HAP-1 (cell line): ENCODE results near the gene CNTNAP2.

Source experiments
- DNase-seq, 2 experiments: peaks; one replicate each; pipeline ENCODE4 v3.0.0-alpha.2; 2016 to 2020; ENCODE audit warnings: low spot score in 2 of 2
- H3K27me3 ChIP-seq: fragments of 250-450 bp; sonication (Bioruptor Pico); 2 replicates; pipeline ENCODE4 v1.5.1; 2020; ENCODE audit warnings: low read depth, mild to moderate bottlenecking, moderate library complexity
- H3K36me3 ChIP-seq: fragments of 250-450 bp; sonication (Bioruptor Pico); replicated peaks from 2 replicates; pipeline ENCODE4 v1.5.1; 2020; ENCODE audit warnings: mild to moderate bottlenecking
- H3K4me1 ChIP-seq: fragments of 250-450 bp; sonication (Bioruptor Pico); 2 replicates; pipeline ENCODE4 v1.5.1; 2020; ENCODE audit warnings: mild to moderate bottlenecking
- H3K4me3 ChIP-seq: fragments of 250-450 bp; sonication (Bioruptor Pico); 2 replicates; pipeline ENCODE4 v1.5.1; 2020; ENCODE audit warnings: mild to moderate bottlenecking, moderate library complexity
- H3K9me3 ChIP-seq: fragments of 250-450 bp; sonication (Bioruptor Pico); 2 replicates; pipeline ENCODE4 v1.5.1; 2020; ENCODE audit warnings: mild to moderate bottlenecking, moderate library complexity
- in situ Hi-C: fragments of 300-500 bp; cut with MboI; formaldehyde crosslinking; loops from 3 replicates; pipeline ENCODE4 v1.14.3; 2020; ENCODE audit warnings: low sequenced_read_pairs, inconsistent platforms, mixed read lengths

Gene CNTNAP2

GRCh38 chr7:147607157-147607800 is 1490.7 kb downstream of the CNTNAP2 start:
- DNase-seq = no peak
- Histone ChIP-seq H3K27me3 (no peaks in the 10 kb centered on the region), H3K4me3 (no peak overlapping the region), H3K4me1 (no peaks in the 10 kb centered on the region), H3K36me3 (no peaks in the 10 kb centered on the region), H3K9me3 (no peaks in the 10 kb centered on the region)
- in situ Hi-C loops = no loop called here

GRCh38 chr7:147611431-147611830 is 1494.8 kb downstream of the CNTNAP2 start:
- H3K4me1 ChIP-seq = no peaks in the 10 kb centered on the region
- no peaks in the 10 kb centered on the region for H3K9me3 ChIP-seq
- no peaks in the 10 kb centered on the region for H3K27me3 ChIP-seq
- no peak for DNase-seq
- H3K4me3 ChIP-seq = no peak overlapping the region
- no peaks in the 10 kb centered on the region for H3K36me3 ChIP-seq
- in situ Hi-C loops = no loop called here

- in situ Hi-C loops = no loop called here
- no peaks in the 10 kb centered on the region for H3K4me1 ChIP-seq
- no peak overlapping the region for H3K4me3 ChIP-seq
- DNase-seq = no peak
- H3K9me3 ChIP-seq = no peaks in the 10 kb centered on the region
- H3K36me3 ChIP-seq = no peaks in the 10 kb centered on the region
- H3K27me3 ChIP-seq = no peaks in the 10 kb centered on the region
These were observed 1518.7 kb downstream of the CNTNAP2 start for GRCh38 chr7:147635288-147635687.

GRCh38 chr7:147636553-147636952 is 1520.0 kb downstream of the CNTNAP2 start:
- no peaks in the 10 kb centered on the region for H3K36me3 ChIP-seq
- in situ Hi-C loops = no loop called here
- H3K27me3 ChIP-seq = no peaks in the 10 kb centered on the region
- H3K4me1 ChIP-seq = no peaks in the 10 kb centered on the region
- H3K9me3 ChIP-seq = no peaks in the 10 kb centered on the region
- no peak overlapping the region for H3K4me3 ChIP-seq
- no peak for DNase-seq

GRCh38 chr7:147638566-147638965 is 1522.0 kb downstream of the CNTNAP2 start:
- H3K36me3 ChIP-seq = no peaks in the 10 kb centered on the region
- H3K4me3 ChIP-seq = no peak overlapping the region
- in situ Hi-C loops = no loop called here
- H3K4me1 ChIP-seq = no peaks in the 10 kb centered on the region
- no peaks in the 10 kb centered on the region for H3K27me3 ChIP-seq
- H3K9me3 ChIP-seq = no peaks in the 10 kb centered on the region
- DNase-seq = no peak

- H3K27me3 ChIP-seq = no peaks in the 10 kb centered on the region
- H3K4me3 ChIP-seq = no peak overlapping the region
- no peaks in the 10 kb centered on the region for H3K36me3 ChIP-seq
- H3K4me1 ChIP-seq = no peaks in the 10 kb centered on the region
- no peak for DNase-seq
- in situ Hi-C loops = no loop called here
- no peaks in the 10 kb centered on the region for H3K9me3 ChIP-seq
These were observed 1522.4 kb downstream of the CNTNAP2 start for GRCh38 chr7:147639037-147639436.

- in situ Hi-C loops = no loop called here
- H3K4me3 ChIP-seq = no peak overlapping the region
- DNase-seq = no peak
- H3K9me3 ChIP-seq = no peaks in the 10 kb centered on the region
- no peaks in the 10 kb centered on the region for H3K36me3 ChIP-seq
- H3K27me3 ChIP-seq = no peaks in the 10 kb centered on the region
- H3K4me1 ChIP-seq = no peaks in the 10 kb centered on the region
These were observed 1523.2 kb downstream of the CNTNAP2 start for GRCh38 chr7:147639751-147640150.

GRCh38 chr7:147640821-147641220 is 1524.2 kb downstream of the CNTNAP2 start:
- Histone ChIP-seq H3K9me3 (no peaks in the 10 kb centered on the region), H3K27me3 (no peaks in the 10 kb centered on the region), H3K4me1 (no peaks in the 10 kb centered on the region), H3K4me3 (no peak overlapping the region), H3K36me3 (no peaks in the 10 kb centered on the region)
- in situ Hi-C loops = no loop called here
- DNase-seq = no peak

- Histone ChIP-seq H3K27me3 (no peaks in the 10 kb centered on the region), H3K36me3 (no peaks in the 10 kb centered on the region), H3K4me1 (no peaks in the 10 kb centered on the region), H3K4me3 (no peak overlapping the region), H3K9me3 (no peaks in the 10 kb centered on the region)
- in situ Hi-C loops = no loop called here
- DNase-seq = no peak
These were observed 1530.0 kb downstream of the CNTNAP2 start for GRCh38 chr7:147646568-147646967.

GRCh38 chr7:147650991-147651390 is 1534.4 kb downstream of the CNTNAP2 start:
- H3K4me3 ChIP-seq = no peak overlapping the region
- in situ Hi-C loops = no loop called here
- no peaks in the 10 kb centered on the region for H3K9me3 ChIP-seq
- H3K36me3 ChIP-seq = no peaks in the 10 kb centered on the region
- no peak for DNase-seq
- no peaks in the 10 kb centered on the region for H3K4me1 ChIP-seq
- H3K27me3 ChIP-seq = no peaks in the 10 kb centered on the region

GRCh38 chr7:147651601-147652000 is 1535.0 kb downstream of the CNTNAP2 start:
- H3K36me3 ChIP-seq = no peaks in the 10 kb centered on the region
- H3K4me1 ChIP-seq = no peaks in the 10 kb centered on the region
- H3K9me3 ChIP-seq = no peaks in the 10 kb centered on the region
- in situ Hi-C loops = no loop called here
- no peak for DNase-seq
- H3K27me3 ChIP-seq = no peaks in the 10 kb centered on the region
- no peak overlapping the region for H3K4me3 ChIP-seq

GRCh38 chr7:147653456-147653855 is 1536.9 kb downstream of the CNTNAP2 start:
- no peaks in the 10 kb centered on the region for H3K27me3 ChIP-seq
- no peaks in the 10 kb centered on the region for H3K4me1 ChIP-seq
- H3K36me3 ChIP-seq = no peaks in the 10 kb centered on the region
- DNase-seq = no peak
- H3K4me3 ChIP-seq = no peak overlapping the region
- in situ Hi-C loops = no loop called here
- no peaks in the 10 kb centered on the region for H3K9me3 ChIP-seq

- Histone ChIP-seq H3K27me3 (no peaks in the 10 kb centered on the region), H3K36me3 (no peaks in the 10 kb centered on the region), H3K4me3 (no peak overlapping the region), H3K9me3 (no peaks in the 10 kb centered on the region), H3K4me1 (no peaks in the 10 kb centered on the region)
- DNase-seq = no peak
- in situ Hi-C loops = no loop called here
These were observed 1541.9 kb downstream of the CNTNAP2 start for GRCh38 chr7:147658392-147658967.

- in situ Hi-C loops = no loop called here
- no peaks in the 10 kb centered on the region for H3K4me1 ChIP-seq
- no peaks in the 10 kb centered on the region for H3K27me3 ChIP-seq
- no peak overlapping the region for H3K4me3 ChIP-seq
- no peaks in the 10 kb centered on the region for H3K36me3 ChIP-seq
- DNase-seq = no peak
- no peaks in the 10 kb centered on the region for H3K9me3 ChIP-seq
These were observed 1542.7 kb downstream of the CNTNAP2 start for GRCh38 chr7:147659036-147659995.
